ENCODE measurements around the gene CTU2. TPM values are rescaled to one million over a fixed set of nuclear protein-coding genes. Genes with fewer than 3 reads are reported as not detected.

CTU2 gene
- total RNA-seq, 1 donor from 2014 or later = 13.4 TPM

DNA sequence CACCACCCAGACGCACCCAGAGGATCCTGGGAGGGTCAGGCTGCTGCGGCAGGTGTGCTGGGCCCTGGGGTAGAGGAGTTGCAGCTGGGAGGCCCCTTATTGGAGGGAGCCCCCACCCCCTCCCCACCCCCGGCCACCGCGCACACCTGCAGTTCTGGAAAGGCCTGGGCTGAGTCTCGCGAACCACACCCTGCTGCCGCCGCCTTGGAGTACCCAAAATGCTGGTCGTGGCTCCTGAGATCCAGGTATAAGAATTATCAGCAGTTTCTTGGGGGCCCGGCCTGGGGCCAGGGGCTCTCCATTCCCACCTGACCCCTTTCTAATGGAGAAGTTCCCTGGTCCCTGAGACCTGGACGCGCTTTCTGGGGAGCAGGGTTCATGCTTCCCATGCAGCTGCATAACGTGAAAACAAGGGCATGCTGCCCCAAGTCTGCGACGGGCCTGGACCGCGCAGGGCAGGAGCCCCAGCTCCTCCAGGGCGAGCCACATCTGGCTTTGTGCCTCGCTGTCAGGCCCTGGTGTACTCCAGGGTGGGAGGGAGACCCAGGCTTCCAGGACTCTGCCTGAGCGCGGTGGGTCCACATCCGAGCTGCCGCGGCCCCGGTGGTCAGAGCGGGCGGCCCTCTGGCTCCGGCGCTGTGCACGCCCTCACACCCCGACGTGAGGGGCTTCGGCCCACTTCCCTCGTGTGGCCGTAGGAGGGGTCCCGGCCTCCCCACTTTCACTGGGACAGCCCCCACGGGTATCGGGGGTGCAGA, 12.7 kb upstream of the CTU2 start:
- ATAC-seq (ENCODE audit: poor library complexity) = no peak
- no peak for DNase-seq
- intact Hi-C loops (cut with DNase I) = no loop called here

DNA sequence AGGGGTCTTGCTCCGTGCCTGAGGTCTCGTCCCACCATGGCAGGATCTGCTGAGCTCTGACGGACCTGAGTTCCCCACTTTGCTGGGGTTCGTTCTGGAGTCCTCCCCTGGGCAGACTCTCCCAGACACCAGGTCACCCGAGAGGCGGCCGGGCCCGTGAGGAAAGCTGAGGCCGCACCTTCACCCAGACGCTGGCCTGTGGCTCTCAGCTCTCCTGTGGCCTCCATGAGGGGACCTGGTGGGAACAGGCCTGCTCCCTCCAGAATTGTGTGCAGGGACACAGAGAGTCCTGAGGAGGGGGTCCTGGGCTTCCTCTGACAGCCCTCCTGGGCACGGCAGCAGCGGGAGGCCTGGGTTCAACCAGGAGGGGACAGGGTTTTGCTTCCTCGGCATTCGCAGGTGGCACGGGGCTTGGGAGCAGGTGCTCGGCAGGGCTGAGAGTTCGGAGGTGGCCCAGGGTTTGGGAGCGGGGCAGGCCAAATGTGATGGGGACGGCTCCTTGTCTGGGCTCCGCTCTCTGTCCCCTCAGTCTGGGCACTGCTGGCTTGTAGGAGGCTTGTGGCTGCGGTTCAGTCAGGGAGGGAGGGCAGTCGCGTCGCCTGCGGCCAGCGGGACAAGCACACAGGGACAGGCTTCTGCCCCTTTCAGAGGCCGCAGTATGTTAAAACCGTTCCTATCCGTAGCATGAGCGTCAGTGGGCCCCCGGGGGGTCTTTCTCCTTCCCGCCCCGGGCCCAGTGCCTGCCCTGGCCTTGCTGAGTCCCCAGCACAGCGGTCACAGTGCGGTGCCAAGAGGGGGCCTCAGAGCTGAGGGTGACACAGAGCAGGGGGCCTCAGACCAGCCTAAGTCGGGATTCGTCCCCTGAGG, 11.8 kb upstream of the CTU2 start:
- no peak for DNase-seq
- intact Hi-C loops (cut with DNase I) = no loop called here

DNA sequence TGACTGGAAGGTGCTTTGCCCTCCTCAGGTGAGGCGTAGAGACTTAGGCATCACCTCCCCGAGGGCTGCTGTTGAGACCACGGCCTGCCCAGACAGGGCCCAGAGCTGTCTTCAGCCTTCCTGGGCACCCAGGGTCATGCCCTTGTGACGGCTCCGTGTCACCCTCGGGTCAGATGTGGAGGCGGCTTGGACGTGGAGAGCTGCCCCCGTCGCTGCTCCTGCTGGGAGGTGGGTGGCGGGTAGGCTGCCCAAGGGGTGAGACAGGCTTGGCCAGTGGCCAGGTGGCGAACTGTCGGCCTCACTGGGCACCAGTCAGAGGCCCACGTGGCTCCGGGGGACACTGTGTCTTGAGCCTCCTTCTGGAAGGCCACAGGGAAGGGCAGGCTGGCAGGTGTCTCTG, 11.1 kb upstream of the CTU2 start:
- DNase-seq = no peak
- ATAC-seq (ENCODE audit: poor library complexity) = no peak
- intact Hi-C loops (cut with DNase I) = no loop called here

More for the DNA sequence above, 11.8 kb upstream of the CTU2 start:
- ATAC-seq (ENCODE audit: poor library complexity) = no peak

DNA sequence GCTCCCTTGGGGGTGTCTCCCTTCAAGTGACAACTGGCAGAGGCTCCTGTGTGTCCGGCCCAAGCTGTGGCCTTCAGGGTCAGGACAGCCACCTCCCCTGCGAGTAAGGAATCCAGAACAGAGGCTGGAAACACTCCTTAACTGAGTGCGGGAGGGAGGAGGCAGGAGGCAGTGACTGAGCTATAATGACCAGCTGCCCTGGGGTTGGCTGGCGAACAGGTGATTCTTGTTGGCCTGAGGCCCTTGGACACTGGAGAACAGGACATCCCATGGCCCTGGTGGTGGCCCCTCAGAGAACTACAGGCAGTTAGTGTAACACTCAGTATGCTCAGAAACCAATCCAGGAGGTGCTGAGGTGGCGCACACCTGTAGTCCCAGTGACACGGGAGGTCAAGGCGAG, 10.6 kb upstream of the CTU2 start:
- intact Hi-C loops (cut with DNase I) = no loop called here
- DNase-seq (no peak), ATAC-seq (ENCODE audit: poor library complexity) (no peak)

DNA sequence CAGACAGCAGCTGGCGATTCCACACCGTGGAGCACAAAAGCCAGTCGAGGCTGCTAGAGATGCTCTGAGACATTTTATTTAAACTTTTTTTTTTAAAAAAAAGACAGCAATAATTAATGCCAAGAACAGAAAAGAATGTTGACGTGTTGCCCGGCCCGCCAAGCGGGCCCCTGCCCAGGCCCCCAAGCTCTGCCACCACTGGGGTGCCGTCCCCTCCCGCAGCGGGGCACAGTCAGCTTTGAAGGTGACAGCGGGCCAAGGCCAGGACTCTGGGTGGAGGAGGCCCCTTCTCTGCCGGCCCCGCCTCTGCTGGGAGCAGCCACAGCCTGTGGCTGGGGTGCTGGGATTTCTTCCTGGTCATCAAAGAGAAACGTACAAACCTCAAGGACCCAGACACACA, 9.9 kb upstream of the CTU2 start:
- no peak for ATAC-seq (ENCODE audit: poor library complexity)
- intact Hi-C loops (cut with DNase I) = no loop called here

DNA sequence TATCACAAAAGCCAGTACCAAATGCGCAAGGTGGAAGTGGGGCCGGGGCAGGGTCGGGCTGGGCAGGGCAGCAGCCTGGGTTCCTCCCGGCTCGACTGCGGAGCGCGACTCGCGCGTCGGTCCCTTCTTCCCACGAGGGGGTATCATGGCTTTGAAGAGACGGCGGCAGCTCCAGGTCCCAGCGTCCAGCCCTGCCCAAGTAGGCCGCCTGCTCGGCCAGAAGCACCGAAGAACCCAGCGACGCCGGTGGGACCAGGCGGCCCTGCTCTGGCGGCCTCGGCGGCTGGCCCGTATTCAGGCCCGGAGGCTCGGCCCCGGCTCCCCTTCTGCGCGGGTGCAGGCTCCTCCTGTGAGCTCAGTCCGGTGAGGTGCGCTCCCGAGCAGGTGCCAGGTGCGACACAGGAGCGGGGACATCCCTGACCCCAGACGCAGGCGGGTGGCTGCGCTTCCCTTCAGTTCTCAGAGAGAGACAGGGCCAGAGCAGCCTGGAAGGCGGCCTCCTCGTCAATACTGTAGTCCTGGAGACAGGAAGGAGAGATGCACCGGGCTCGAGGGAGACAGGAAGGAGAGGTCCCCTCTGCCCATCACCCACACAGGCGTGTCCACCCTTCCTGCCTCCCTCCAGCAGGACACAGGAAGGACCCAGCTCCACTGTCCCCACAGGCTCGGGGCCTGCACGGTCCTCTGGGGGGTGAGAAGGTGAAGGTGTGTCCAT, 9.0 kb upstream of the CTU2 start:
- intact Hi-C loops (cut with DNase I) = no loop called here
- no peak for DNase-seq
- no peak for ATAC-seq (ENCODE audit: poor library complexity)

More for the DNA sequence above, 9.9 kb upstream of the CTU2 start:
- no peak for DNase-seq

DNA sequence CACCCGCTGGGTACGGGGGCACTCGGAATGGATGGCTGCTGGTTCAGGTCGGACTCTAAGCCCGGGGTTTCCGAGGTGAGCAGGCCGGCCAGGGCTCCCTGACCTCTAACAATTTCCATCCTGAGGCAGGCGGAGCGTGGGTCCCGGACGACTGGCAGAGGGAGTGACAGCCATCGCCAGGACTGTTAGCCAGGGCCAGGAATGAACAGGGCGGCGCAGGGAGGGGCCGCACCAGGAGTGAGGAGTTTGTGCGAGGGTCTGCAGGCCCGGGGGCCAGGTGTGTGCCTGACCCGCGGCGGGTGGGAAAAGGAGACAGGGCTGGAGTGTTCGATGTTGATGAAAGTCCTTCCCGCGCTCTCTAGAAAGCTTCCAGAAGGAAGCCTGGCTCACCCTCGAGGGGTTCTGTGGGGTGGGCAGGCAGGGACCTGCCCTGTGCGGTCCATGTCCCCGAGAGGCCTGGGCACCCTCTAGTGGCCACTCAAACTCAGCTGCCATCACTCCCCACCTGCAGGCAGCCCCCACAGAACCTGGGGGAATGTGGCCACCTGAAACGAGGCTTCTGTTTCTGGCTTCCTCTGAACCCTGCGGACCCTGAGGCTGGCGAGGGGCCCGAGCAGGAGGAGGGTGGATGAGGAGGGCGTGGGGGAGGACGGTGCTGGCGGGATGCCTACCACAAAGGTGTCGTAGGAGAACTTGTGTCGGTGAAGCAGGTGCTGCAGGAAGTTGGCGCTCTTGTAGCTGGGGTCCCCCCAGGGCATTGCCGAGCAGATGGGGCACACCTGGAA, 8.3 kb upstream of the CTU2 start:
- no peak for DNase-seq
- intact Hi-C loops (cut with DNase I) = no loop called here
- no peak for ATAC-seq (ENCODE audit: poor library complexity)

DNA sequence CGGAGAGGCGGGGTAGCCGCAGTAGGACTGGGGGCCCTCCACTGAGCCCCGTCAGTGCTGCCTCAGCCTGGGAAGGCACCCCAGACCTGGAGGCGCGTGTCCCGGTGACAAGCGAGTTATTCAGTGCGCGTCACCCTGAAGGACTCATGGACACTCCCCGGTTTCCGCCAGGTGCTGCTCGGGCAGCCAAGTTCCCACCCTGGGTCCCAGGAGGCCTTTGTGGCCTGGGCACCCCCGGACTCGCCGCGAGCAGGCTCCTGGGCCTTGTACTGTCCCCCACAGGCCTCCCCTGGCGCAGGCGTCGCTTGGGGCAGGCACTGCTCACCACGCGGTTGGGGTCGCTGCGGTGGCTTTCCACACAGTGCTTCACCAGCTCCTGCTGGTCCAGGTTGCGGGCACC, 7.7 kb upstream of the CTU2 start:
- DNase-seq = no peak
- no peak for ATAC-seq (ENCODE audit: poor library complexity)
- intact Hi-C loops (cut with DNase I) = no loop called here

DNA sequence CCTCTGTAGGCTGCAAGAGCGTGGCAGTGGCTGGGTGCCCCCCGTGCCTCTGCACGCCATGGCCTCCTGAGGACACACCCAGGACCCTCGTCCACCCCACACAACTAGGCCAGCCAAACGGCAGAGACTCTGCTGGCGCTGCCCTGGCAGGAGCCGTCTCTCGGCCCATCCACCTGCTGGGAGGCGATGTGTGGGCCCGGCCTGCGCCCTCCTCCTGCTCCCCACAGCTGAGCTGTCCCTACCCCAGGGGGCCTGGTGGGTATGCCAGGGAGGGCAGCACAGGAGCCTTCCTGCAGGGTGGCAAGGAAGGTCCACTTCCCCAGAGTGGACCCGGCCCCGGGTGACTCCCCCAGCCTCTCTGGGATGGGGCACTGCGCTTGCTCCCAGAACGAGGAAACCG, 7.1 kb upstream of the CTU2 start:
- intact Hi-C loops (cut with DNase I) = no loop called here
- DNase-seq = no peak
- no peak for ATAC-seq (ENCODE audit: poor library complexity)

DNA sequence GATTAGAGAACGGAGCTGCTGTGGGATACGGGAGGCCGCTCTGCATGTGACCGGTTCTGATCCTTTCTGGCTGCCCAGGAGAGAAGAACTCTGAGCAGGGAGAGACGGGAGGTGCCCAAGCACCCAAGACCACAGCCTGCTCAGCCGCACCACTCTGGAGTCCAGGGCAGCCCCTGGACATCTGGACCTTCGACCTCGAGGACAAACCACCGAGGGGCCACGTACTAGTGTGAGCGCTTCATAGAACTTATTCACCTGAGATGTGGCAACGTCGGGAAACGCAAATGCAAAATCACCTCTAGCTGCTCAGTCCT, 6.0 kb upstream of the CTU2 start:
- DNase-seq (no peak), ATAC-seq (ENCODE audit: poor library complexity) (no peak)
- intact Hi-C loops (cut with DNase I) = no loop called here

DNA sequence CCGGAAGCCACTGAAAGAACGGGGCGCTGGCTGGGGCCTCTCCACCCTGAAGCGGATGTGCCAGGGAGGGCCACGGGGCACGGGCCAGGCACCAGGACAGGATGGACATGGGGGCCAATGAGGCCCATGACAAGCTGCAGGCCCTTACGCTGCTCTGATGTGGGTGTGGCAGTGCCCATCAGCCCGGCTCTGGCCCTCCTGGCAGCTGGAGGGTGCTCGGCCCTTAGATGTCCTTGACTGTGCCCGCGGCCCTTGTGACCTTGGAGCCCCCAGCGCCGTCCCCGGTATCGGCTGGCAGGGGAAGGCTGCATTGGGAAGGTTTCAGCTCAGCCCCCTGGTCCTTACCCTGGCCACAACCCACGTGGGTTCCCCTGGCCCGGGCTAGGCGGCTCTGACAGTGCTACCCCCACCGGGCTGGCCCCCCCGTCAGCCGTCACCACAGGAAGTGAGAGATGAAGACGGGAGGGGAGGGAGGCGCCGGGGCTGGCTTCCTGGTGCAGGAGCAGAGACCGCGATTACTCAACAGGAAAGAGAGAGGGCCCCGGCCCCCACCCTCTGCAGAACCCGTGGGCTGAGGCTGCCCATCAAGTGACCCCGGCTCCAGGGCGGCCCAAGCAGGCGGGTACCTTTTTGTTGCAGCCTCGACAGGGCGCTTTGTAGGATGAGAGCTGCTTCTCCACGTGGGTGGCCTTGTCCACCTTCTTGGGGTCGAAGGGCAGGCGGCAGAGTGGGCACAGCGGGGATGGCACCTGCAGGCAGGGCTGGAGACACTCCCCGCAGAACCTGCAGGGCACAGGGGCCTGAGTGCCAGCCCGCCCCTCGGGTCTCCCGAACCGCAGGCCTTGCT, 5.4 kb upstream of the CTU2 start:
- intact Hi-C loops (cut with DNase I) = no loop called here
- DNase-seq (peak; percentile 97), ATAC-seq (ENCODE audit: poor library complexity) (peak; percentile 76)

DNA sequence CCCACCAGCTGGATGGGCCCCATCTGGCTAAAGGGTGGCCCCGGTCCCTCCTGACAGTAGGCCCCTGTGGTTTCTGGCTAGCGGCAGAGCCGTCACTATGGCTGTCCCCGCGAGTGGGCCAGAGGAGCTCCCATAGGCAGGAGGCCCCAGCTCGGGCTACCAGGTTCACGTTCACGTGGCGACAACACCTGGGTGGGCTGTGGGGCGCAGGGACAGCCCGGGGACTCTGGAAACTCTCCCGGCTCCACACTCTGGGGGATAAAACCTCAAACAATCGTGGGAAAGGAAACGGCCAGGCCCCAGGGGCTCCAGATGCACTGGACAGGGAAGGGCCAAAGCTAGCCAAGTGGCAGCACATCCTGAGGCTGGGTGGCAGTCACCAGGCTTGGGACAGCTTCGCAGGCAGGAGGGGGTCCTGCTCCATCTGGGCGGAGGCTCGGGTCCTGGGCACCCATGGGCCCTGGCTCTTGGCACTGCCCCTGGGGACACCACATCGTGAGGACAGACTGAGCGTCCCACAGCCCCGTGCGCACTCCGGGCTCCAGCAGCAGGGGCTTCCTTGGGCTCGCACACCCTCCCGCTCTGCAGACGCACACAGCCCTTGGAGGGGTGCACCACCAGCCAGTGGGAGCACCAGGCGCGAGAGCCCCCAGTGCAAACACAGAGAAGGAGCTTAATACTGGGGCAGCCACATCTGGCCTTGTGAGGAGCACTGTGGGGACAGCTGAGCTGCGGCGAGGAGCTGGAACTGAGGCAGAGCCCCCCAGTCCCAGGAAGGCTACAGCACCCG, 4.5 kb upstream of the CTU2 start:
- no peak for ATAC-seq (ENCODE audit: poor library complexity)
- intact Hi-C loops (cut with DNase I) = no loop called here
- DNase-seq = no peak

DNA sequence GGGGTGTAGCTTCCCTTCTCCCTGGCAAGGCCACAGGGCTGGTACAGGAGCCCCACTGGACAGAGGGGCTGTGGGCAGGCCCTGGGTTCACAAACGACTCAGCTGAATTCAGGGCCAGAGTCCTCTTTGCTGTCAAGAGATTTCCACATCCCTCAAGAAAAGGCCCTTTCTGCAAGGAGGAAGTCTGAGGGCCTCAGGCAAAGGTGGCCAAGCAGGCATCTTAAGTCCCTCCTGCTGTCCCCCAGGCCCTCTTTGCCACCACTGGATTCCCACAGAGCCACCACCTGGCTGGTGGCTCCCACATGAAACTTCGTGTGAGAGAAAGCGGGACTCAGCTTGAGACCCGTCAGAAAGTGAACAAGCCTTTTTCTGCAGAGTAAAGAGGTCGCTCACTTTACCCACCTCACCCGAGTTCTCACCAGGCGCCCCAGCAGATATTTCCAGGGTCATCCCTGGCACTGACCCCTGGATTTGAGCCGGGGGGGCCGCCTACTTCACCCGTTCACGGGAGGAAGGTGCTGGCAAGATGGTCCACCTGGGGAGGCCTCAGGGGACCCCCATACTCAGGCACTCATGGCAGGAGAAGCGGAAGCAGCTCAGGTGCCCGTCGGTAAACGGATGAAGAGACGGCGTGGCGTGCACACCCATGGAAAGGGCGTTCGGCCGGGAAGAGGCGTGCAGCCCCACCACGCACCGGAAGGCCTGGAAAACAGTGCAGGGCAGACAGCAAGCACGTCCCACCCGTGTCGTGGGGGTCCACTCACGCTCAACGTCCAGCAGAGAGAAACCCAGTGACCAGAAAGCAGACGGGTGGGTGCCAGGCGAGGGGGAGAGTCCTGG, 3.7 kb upstream of the CTU2 start:
- intact Hi-C loops (cut with DNase I) = no loop called here
- DNase-seq = no peak
- no peak for ATAC-seq (ENCODE audit: poor library complexity)

DNA sequence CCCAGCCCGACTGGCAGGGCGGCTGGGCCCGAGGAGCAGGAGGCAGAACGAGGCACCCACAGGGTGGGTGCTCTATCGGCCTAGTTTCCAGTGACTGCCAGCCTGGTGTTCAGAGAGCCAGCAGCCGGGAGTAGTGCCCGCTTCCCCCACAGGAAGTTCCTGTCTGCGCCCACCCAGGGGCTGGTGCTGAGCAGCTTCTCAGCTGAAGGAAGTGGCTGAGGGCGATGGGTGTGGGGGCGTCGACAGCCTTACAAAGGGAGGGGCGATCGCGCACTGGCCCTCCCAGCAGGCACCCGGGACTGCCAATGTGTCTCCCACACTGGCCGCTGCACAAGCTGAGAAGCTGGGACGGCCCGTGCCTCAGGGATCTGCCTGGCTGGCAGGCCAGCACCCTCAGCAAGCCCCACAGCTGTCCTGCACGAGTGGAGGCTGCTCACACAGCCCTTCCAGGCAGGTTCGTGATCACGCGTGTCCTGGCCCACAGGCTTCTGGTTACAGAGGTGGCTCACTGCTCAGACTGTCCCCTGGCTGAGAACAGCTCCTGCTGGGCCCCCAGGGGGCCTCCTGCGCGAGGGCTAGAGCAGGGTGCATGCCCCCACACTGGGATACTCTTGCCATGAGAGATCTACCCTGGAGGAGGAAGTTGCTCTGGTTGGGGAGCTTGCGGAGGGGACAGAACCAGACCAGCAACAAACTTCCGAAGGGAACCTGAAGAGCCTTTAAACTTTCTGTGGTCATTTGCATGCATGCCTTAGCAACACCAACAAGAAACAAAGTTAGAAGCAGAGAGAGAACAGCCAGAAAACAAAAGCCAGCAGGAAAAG, 2.6 kb upstream of the CTU2 start:
- DNase-seq (peak; percentile 76), ATAC-seq (ENCODE audit: poor library complexity) (peak; percentile 9)
- intact Hi-C loops (cut with DNase I) = no loop called here

DNA sequence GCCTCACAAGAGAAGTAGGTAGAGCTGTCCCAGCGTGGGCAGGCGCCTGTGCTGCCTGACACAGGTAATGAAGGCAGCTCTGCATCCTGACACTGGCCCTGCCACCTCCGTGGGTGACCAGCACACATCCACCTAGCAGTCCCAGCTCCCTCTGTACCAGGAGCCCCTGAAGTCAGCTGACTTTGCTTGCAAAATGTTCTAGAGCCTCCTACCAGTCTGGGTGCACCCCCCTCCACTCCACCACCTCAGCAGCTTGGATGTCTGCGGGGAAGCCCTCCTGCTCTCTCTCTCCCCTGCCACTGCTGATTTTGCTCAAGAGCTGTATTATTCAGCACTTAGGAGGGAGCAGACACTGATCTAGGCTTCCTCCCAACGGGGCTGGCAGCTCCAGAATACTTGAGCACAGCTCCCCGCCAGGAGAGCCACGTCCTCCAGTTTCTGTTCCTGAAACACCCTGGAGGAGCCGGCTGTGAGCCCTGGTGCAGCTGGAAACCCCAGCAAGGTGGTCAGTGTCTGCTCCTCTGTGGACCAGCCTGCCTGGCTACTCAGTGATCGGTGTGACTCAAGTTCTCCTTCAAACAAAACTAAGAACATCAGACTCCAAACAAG, 1.1 kb upstream of the CTU2 start:
- DNase-seq (peak; percentile 65), ATAC-seq (ENCODE audit: poor library complexity) (no peak)
- intact Hi-C loops (cut with DNase I) = no loop called here
